Stimulated activated CD4-positive, alpha-beta T cell treated with anti-CD3 and anti-CD28 coated beads, Interleukin-12 subunit alpha, Interleukin-12 subunit beta, amount 100 ng/mL, for 4 hours (primary cell): Measurements from ENCODE around the gene FXYD6.

Source experiments
- DNase-seq: peaks from one replicate; pipeline ENCODE4 v3.0.0-alpha.2; 2020

The FXYD6 gene

DNA sequence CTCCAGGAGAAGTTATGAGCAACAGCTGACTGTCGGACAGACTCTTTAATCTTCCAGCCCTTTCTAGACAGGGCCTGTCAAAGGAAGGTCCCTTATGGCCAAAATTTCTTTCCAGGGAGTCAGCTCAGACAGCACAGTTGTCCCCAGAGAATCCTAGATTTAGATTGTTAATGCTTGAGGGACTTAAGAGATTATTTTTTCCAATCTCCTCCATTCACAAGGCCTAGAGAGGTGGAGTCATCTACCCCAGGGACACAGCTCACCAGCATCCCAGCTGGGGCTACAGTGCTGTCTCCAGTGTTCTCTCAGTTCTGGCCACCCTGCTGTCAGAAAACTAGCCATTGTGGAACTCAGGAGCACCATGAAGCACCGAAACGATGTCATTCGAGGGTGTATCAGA, 87.2 kb downstream of the FXYD6 start:
- no peak for DNase-seq
